Measurements from ENCODE around the gene CHURC1. TPM values are rescaled to one million over a fixed set of nuclear protein-coding genes. Genes with fewer than 3 reads are reported as not detected.

The CHURC1 gene
- total RNA-seq, 2 donors from 2014 or later = 56.7 to 63.2 TPM

- Histone ChIP-seq H3K4me3 (ENCODE audit: low read length) (no peak overlapping the region), H3K9me3 (ENCODE audit: control insufficient read depth, low read length) (no peaks in the 10 kb centered on the region), H3K4me1 (ENCODE audit: control insufficient read depth, insufficient read depth, low read length) (no peaks in the 10 kb centered on the region), H3K27me3 (ENCODE audit: control insufficient read depth, insufficient read depth, low read length, poor library complexity, severe bottlenecking) (no peaks in the 10 kb centered on the region), H3K27ac (ENCODE audit: low read depth, low read length) (no peak overlapping the region), H3K36me3 (ENCODE audit: control insufficient read depth, insufficient read depth, low read length) (peaks cover 41% of the 10 kb centered on the region), H3K9ac (ENCODE audit: extremely low read depth, low read length, poor library complexity, severe bottlenecking) (no peak overlapping the region)
- DNase-seq = no peak
- no peak for TF ChIP-seq CTCF (conservative IDR thresholded peaks at IDR 0.05)
- peaks cover 54% of the 10 kb centered on the region for H3K36me3 Mint-ChIP-seq (ENCODE audit: low read depth)
- no peak overlapping the region for H3K4me3 Mint-ChIP-seq
- no peaks in the 10 kb centered on the region for H3K27me3 Mint-ChIP-seq (ENCODE audit: insufficient read depth)
- peak overlapping the region; percentile 59 for H3K27ac Mint-ChIP-seq
- peaks cover 13% of the 10 kb centered on the region for H3K4me1 Mint-ChIP-seq
- no peaks in the 10 kb centered on the region for H3K9me3 Mint-ChIP-seq
- 99 to 100% methylated on average over 3 to 8 of the region's 8 CpGs for WGBS, 2 experiments (ENCODE audit: insufficient coverage in 1 of 2, insufficient read length in 1 of 2)
Observed at GRCh38 chr14:64950889-64951288, 36.6 kb downstream of the CHURC1 start.

GRCh38 chr14:64951291-64951690 is 37.0 kb downstream of the CHURC1 start:
- Mint-ChIP-seq H3K9me3 (no peaks in the 10 kb centered on the region), H3K27me3 (ENCODE audit: insufficient read depth) (no peaks in the 10 kb centered on the region), H3K27ac (peak overlapping the region; percentile 59), H3K4me3 (no peak overlapping the region), H3K36me3 (ENCODE audit: low read depth) (peaks cover 53% of the 10 kb centered on the region), H3K4me1 (peaks cover 16% of the 10 kb centered on the region)
- no peak for DNase-seq
- 94 to 95% methylated on average over 7 to 8 of the region's 8 CpGs for WGBS, 2 experiments (ENCODE audit: insufficient coverage in 1 of 2, insufficient read length in 1 of 2)
- H3K9ac ChIP-seq (ENCODE audit: extremely low read depth, low read length, poor library complexity, severe bottlenecking) = no peak overlapping the region
- H3K27ac ChIP-seq (ENCODE audit: low read depth, low read length) = no peak overlapping the region
- no peaks in the 10 kb centered on the region for H3K27me3 ChIP-seq (ENCODE audit: control insufficient read depth, insufficient read depth, low read length, poor library complexity, severe bottlenecking)
- H3K4me3 ChIP-seq (ENCODE audit: low read length) = no peak overlapping the region
- peaks cover 41% of the 10 kb centered on the region for H3K36me3 ChIP-seq (ENCODE audit: control insufficient read depth, insufficient read depth, low read length)
- no peaks in the 10 kb centered on the region for H3K9me3 ChIP-seq (ENCODE audit: control insufficient read depth, low read length)
- no peaks in the 10 kb centered on the region for H3K4me1 ChIP-seq (ENCODE audit: control insufficient read depth, insufficient read depth, low read length)
- TF ChIP-seq CTCF (conservative IDR thresholded peaks at IDR 0.05) = no peak

GRCh38 chr14:64951724-64952123 is 37.5 kb downstream of the CHURC1 start:
- H3K9me3 ChIP-seq (ENCODE audit: control insufficient read depth, low read length) = no peaks in the 10 kb centered on the region
- H3K36me3 ChIP-seq (ENCODE audit: control insufficient read depth, insufficient read depth, low read length) = peaks cover 45% of the 10 kb centered on the region
- H3K27ac ChIP-seq (ENCODE audit: low read depth, low read length) = no peak overlapping the region
- H3K36me3 Mint-ChIP-seq (ENCODE audit: low read depth) = peaks cover 54% of the 10 kb centered on the region
- H3K9me3 Mint-ChIP-seq = no peaks in the 10 kb centered on the region
- no peak overlapping the region for H3K9ac ChIP-seq (ENCODE audit: extremely low read depth, low read length, poor library complexity, severe bottlenecking)
- H3K4me3 ChIP-seq (ENCODE audit: low read length) = no peak overlapping the region
- H3K27me3 ChIP-seq (ENCODE audit: control insufficient read depth, insufficient read depth, low read length, poor library complexity, severe bottlenecking) = no peaks in the 10 kb centered on the region
- no peaks in the 10 kb centered on the region for H3K4me1 ChIP-seq (ENCODE audit: control insufficient read depth, insufficient read depth, low read length)
- H3K4me1 Mint-ChIP-seq = peaks cover 21% of the 10 kb centered on the region
- no peak overlapping the region for H3K27ac Mint-ChIP-seq
- TF ChIP-seq CTCF (conservative IDR thresholded peaks at IDR 0.05) = no peak
- no peaks in the 10 kb centered on the region for H3K27me3 Mint-ChIP-seq (ENCODE audit: insufficient read depth)
- no peak for DNase-seq
- no peak overlapping the region for H3K4me3 Mint-ChIP-seq
